Tongue (tissue), 2 donors: ENCODE results near the gene CYTH2. TPM values are rescaled to one million over a fixed set of nuclear protein-coding genes. Genes with fewer than 3 reads are reported as not detected.

Experiments
- DNase-seq: peaks from one replicate; pipeline ENCODE4 v3.0.0-alpha.2; 2015
- total RNA-seq: library from RNA; depleted of rRNA; stranded (reverse); fragments of >200 nt; gene quantifications from one replicate; pipeline ENCODE4 v1.2.3, GENCODE V29; 2014

The CYTH2 gene
- total RNA-seq, 1 donor from 2014 or later: 39.1 TPM

- no peak for DNase-seq
These were observed 16.6 kb upstream of the CYTH2 start for GRCh38 chr19:48452289-48453190.

DNA sequence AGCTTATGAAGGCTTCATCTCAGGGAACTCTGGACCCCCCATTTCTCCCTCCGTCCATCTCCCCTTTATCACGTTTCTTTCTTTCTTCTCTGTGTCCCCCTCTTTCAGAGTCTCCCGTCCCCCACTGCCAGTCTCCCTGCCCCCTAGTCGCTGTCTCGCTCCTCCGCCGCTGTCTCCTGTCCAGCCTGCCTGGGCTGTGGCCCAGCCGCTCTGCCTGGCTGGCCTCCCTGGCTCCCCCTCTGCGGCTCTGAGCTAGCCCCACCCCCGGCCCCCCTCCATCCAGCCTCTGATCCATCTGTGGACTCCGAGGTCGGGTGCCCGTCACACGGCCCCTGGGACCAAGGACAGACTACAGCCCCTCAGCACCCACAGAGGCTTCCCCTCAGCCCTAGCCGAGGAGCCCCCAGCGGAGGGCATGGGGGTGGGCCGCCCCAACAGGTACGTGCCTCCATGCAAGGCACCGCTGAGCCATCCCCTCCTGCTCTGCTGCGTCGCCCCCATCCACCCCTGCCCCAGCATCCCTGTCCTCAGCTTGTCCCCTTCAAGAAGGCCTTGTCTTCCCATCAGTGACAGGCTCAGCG, 14.9 kb upstream of the CYTH2 start:
- DNase-seq: no peak

- no peak for DNase-seq
These were observed 13.8 kb upstream of the CYTH2 start, which contains the start of gene KCNJ14 for GRCh38 chr19:48455171-48455907. Gene KCNJ14, plus strand, starts transcription at chr19:48455574. Its CDS starts 6,151 bp downstream, at chr19:48461725.

- DNase-seq: no peak
These were observed 13.1 kb upstream of the CYTH2 start for GRCh38 chr19:48455908-48456562.

DNA sequence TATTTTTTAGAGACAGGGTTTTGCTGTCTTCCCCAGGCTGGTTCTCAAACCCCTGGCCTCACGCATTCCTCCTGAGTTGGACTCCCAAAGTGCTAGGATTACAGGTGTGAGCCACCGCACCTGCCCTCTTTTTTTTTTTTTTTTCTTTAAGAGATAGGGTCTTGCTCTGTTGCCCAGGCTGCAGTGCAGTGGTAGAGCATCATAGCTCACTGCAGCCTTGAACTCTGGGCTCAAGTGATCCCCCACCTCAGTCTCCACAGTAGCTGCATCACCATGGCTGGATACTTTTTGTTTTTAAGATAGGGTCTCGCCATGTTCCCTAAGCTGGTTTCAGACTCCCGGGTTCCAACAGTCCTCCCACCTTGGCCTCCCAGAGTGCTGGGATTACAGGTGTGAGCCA, 12.3 kb upstream of the CYTH2 start:
- no peak for DNase-seq

DNA sequence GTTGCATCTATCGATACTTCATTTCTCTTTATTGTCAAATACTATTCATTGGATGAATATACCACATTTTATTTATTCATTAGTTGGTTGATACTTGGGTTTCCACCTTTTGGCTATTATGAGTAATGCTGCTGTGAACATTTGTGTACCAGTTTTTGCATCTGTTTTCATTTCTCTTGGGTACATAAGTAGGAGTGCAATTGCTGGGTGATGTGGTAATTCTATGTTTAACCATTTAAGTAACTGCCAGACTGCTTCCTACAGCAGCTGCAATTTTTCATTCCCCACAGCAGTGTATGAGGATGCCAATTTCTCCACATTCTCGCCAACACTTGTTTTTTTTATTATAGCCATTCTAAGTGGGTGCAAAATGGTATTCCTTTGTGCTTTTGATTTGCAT, 11.2 kb upstream of the CYTH2 start:
- no peak for DNase-seq

DNA sequence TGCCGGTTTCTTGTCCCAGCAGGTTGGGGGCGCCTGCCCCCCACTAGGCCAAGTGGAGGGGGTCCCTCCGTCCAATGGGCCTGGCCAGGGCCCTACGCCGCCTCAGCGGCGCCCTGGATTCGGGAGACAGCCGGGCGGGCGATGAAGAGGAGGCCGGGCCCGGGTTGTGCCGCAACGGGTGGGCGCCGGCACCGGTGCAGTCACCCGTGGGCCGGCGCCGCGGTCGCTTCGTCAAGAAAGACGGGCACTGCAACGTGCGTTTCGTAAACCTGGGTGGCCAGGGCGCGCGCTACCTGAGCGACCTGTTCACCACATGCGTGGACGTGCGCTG, 7.6 kb upstream of the CYTH2 start:
- DNase-seq: no peak

DNA sequence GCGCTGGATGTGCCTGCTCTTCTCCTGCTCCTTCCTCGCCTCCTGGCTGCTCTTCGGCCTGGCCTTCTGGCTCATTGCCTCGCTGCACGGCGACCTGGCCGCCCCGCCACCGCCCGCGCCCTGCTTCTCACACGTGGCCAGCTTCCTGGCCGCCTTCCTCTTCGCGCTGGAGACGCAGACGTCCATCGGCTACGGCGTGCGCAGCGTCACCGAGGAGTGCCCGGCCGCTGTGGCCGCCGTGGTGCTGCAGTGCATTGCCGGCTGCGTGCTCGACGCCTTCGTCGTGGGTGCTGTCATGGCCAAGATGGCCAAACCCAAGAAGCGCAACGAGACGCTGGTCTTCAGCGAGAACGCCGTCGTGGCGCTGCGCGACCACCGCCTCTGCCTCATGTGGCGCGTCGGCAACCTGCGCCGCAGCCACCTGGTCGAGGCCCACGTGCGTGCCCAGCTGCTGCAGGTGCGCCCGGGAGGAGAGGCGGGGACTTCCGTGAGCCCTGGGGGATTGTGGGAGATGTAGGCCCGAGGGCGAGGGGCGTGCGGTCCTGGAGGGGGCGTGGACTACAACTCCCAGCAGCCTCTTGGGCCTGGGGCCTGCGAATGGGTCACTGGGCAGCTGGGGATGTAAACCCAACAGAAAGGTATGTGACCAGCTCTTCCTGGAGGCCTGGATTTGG, 7.0 kb upstream of the CYTH2 start:
- DNase-seq: no peak

DNA sequence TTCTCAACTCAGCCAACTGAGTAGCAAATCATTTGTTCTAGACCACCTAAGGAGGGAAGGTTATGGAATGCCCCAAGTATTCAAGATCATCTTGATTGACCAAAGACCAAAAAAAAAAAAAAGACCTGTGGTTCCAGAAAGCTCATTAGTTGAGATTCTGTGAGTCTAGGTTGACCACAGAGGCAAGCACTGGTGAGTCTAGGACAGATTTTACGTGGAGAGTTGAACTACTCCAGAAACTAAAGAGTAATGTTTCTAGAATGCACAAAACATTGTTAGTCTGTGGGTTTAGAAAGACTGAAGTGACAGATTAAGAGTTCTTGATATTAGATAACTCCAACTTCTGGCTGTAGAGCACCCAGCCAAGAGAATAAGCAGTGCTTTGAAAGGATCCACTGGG, 4.0 kb upstream of the CYTH2 start:
- no peak for DNase-seq

- DNase-seq: no peak
These were observed 2.4 kb upstream of the CYTH2 start for GRCh38 chr19:48466561-48467325.

DNA sequence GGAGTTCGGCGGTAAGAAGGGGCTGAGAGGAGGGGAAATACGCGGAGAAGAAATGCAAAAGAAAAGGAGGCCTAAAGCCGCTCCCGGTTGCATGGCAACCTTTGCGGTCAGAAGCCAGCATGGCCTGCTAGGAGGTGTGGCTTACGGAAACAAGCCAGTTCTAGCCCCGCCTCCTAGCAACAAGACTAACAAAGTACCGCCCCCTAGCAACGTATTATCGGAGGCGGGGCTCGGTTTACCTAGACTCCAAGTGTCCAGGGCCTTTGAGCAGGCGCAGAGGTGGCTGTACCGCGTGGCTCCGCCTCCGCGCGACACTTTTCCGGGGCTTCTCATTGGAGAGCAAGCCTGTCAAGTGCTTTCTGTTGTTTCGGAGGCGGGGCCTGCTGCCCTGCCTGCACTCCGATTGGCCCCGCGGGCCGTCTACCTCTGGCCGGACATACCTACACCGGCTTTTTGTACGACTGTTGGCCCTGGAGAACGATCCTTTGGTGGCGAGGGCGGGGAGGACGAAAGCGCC, 339 bp upstream of the CYTH2 start:
- peak; percentile 100 for DNase-seq

- no peak for DNase-seq
These were observed 938 bp downstream of the CYTH2 start for GRCh38 chr19:48469934-48470680.

- no peak for DNase-seq
These were observed 1.7 kb downstream of the CYTH2 start for GRCh38 chr19:48470856-48471255.

DNA sequence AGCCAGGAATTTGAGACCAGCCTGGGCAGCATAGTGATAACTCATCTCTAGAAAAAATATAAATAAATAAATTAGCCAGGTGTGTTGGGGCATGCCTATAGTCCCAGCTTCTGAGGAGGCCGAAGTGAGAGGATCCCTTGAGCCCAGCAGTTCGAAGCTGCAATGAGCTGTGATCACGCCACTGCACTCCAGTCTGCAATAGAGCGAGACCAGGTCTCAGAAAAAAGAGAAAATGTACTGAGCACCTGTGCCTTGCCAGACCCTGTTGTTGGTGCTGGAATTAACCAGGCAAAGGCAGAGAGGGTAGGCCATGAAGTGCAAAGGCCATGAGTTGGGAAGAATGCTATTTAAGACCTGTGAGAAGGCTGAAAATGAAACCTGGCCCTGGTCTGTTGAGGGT, 2.7 kb downstream of the CYTH2 start:
- DNase-seq: no peak

DNA sequence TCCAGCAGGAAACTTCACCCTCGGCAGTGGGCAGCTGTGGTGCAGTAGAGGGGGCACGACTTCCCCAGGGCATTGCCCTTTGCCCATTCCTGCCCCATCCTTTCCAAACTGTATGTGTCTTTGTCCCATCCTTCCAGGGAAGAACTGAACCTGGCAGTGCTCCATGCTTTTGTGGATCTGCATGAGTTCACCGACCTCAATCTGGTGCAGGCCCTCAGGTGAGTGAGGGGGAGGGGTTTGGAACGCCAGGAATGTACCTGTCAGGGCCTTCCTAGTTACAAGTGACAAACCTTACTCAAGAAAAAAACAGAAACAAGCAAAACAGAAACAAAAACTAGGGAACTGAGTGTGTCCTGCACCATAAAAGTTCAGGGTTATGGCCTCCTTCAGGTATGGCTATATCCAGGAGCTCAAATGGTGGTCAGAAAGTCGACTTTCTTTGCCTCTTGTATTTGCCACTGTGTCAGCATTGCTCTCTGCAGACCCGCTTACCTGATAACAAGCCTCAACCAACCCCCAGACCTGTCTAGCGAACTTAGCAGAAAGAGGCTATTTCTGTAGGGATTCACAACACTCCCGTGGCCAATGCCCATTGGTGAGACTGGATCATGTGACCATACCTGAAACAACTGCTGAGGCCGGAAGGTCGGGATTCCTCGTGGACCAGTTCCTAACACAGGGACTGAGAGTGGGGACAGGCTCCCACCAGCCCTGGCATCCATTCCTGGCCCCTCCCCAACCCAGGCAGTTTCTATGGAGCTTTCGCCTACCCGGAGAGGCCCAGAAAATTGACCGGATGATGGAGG, 4.2 kb downstream of the CYTH2 start:
- no peak for DNase-seq

GRCh38 chr19:48474084-48474592, 5.0 kb downstream of the CYTH2 start:
- DNase-seq: no peak

DNA sequence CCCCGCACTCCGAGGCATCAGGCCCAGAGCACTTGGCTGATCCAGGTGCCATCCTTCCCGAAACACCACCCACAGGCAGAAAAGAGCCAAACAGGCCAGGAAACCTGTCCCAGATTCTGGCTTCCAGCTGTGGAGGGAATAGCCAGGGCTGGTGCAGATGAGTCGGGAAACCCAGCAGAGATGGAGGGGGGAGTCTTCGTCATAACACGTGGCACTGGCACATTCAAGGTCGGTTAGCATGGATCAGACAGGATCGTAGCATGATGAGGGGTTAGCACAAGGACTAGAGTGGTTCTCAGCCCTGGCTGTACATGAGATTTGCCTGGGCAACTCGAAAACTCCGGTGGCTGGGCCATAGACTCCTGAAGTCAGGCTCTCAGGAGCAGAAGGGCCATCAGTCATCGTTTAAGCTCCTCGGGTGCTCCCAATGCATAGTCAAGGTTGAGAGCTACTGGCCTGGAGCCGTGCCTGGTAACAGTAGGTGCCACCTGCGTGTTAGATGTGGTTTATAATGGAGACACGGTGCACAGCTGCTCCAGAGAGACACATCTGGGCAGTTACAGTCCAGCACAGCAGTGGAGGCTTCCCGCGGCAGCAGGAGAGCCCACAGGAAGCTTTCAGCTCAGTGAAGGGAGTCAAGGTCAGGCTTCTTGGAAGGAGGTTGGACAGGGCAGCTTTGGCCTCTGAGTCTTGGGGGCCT, 6.3 kb downstream of the CYTH2 start:
- DNase-seq: no peak

GRCh38 chr19:48476176-48476575, 7.0 kb downstream of the CYTH2 start:
- no peak for DNase-seq
